NT2/D1 (cell line): ENCODE measurements around the gene RNF130.

Experiments used
- SUZ12 ChIP-seq: IDR thresholded peaks from 2 replicates; pipeline ENCODE4 v1.6.1; 2011; ENCODE audit not compliant: insufficient read length, insufficient read depth; ENCODE audit errors: extremely low read depth
- YY1 ChIP-seq: IDR thresholded peaks from 2 replicates; pipeline ENCODE4 v1.6.1; 2011; ENCODE audit not compliant: insufficient read length, insufficient read depth
- ZNF274 ChIP-seq: IDR thresholded peaks from 2 replicates; pipeline ENCODE4 v1.6.1; 2011; ENCODE audit warnings: mild to moderate bottlenecking, low read depth, low read length

GRCh38 chr5:180093651-180094382, 22.3 kb upstream of the RNF130 start:
- TF ChIP-seq YY1 (no peak), SUZ12 (no peak), ZNF274 (no peak)
